ENCODE measurements around the gene EBI3. TPM values are rescaled to one million over a fixed set of nuclear protein-coding genes. Genes with fewer than 3 reads are reported as not detected.

EBI3 gene
- total RNA-seq: 1 to 10 TPM in 1 of 4 donors, under 1 TPM in 2, not detected in 1; 0.38 to 1.7 (median 0.85) TPM

- peaks cover 40 to 49% (median 48%) of the 10 kb centered on the region in 3 donors for H3K27me3 ChIP-seq
- in situ Hi-C loops (cut with MboI; ENCODE audit: low sequenced_read_pairs in 4 of 4): no loop called here
Observed at GRCh38 chr19:4229179-4229931, at the start of gene EBI3. TSS of gene EBI3 (plus strand) at chr19:4229523. CDS start at chr19:4229551, 28 bp downstream.

GRCh38 chr19:4181053-4181508 lies 48.2 kb upstream of the EBI3 start:
- intact Hi-C loops (cut with DNase I; ENCODE audit: low total_unique reads): loop anchor here (5.0 kb wide), 5 partner anchors 44 to 419 kb away; partner anchors contain the start of genes APBA3, EEF2, MAP2K2 and MRPL54
- TF ChIP-seq POLR2A (IDR thresholded peaks at IDR 0.05) (no peak), CTCF (IDR thresholded peaks at IDR 0.05 in 4 of 5, conservative IDR thresholded peaks at IDR 0.05 in 1 of 5) (no peak)
- H3K27ac ChIP-seq: no peak overlapping the region

More at GRCh38 chr19:4229179-4229931, at the start of gene EBI3:
- Histone ChIP-seq H3K27ac (no peak within 1 kb of the TSS), H3K9me3 (no peaks in the 10 kb centered on the region), H3K4me3 (no peak within 1 kb of the TSS), H3K4me1 (no peaks in the 10 kb centered on the region), H3K36me3 (no peaks in the 10 kb centered on the region)
- no peak for DNase-seq
- TF ChIP-seq POLR2A (IDR thresholded peaks at IDR 0.05) (no peak), CTCF (IDR thresholded peaks at IDR 0.05 in 4 of 5, conservative IDR thresholded peaks at IDR 0.05 in 1 of 5) (no peak)
- intact Hi-C loops (cut with DNase I; ENCODE audit: low total_unique reads): no loop called here
- no peak for ATAC-seq

GRCh38 chr19:4182084-4182810 lies 47.1 kb upstream of the EBI3 start, which contains the start of the genes ANKRD24 and SIRT6:
TSS of gene ANKRD24 (plus strand) at chr19:4182689. CDS start at chr19:4186426, 3,737 bp downstream.
TSS of gene SIRT6 (minus strand) at chr19:4182563. CDS start at chr19:4182539, 24 bp downstream.
- in situ Hi-C loops (cut with MboI; ENCODE audit: low sequenced_read_pairs in 4 of 4) (no loop called here), intact Hi-C loops (cut with DNase I; ENCODE audit: low total_unique reads) (loop anchor here (1.0 to 5.0 kb wide), 6 partner anchors 45 to 420 kb away; partner anchors contain the start of genes APBA3, EEF2, MAP2K2 and MRPL54)
- H3K4me3 ChIP-seq: peak within 1 kb of the TSS; percentile 83 to 98 (median 96)
- DNase-seq (peak; percentile 92 to 95), ATAC-seq (peak; percentile 86 to 94)
- no peaks in the 10 kb centered on the region for H3K27me3 ChIP-seq
- peaks cover 0 to 20% of the 10 kb centered on the region in 2 donors for H3K36me3 ChIP-seq
- peaks cover 28 to 29% of the 10 kb centered on the region in 2 donors for H3K4me1 ChIP-seq
- TF ChIP-seq CTCF (IDR thresholded peaks at IDR 0.05 in 4 of 5, conservative IDR thresholded peaks at IDR 0.05 in 1 of 5): peak in 1 of 5 experiments; percentile 5
- peak; percentile 82 to 83 for TF ChIP-seq POLR2A (IDR thresholded peaks at IDR 0.05)
- H3K9me3 ChIP-seq: no peaks in the 10 kb centered on the region
- H3K27ac ChIP-seq: peak within 1 kb of the TSS; percentile 87 to 96 (median 90)

More at GRCh38 chr19:4181053-4181508, 48.2 kb upstream of the EBI3 start:
- peaks cover 0 to 30% of the 10 kb centered on the region in 2 donors for H3K36me3 ChIP-seq
- DNase-seq (no peak), ATAC-seq (no peak)
- no peaks in the 10 kb centered on the region for H3K27me3 ChIP-seq
- in situ Hi-C loops (cut with MboI; ENCODE audit: low sequenced_read_pairs in 4 of 4): no loop called here
- peaks cover 26 to 28% of the 10 kb centered on the region in 2 donors for H3K4me1 ChIP-seq
- H3K9me3 ChIP-seq: no peaks in the 10 kb centered on the region
- H3K4me3 ChIP-seq: peak overlapping the region in 1 of 4 donors; percentile 94

GRCh38 chr19:4183967-4184717 lies 45.2 kb upstream of the EBI3 start:
- in situ Hi-C loops (cut with MboI; ENCODE audit: low sequenced_read_pairs in 4 of 4) (no loop called here), intact Hi-C loops (cut with DNase I; ENCODE audit: low total_unique reads) (loop anchor here (5.0 kb wide), 5 partner anchors 47 to 422 kb away; partner anchors contain the start of genes APBA3, EEF2, MAP2K2 and MRPL54)
- Histone ChIP-seq H3K36me3 (peaks cover 0 to under 1% of the 10 kb centered on the region in 2 donors), H3K9me3 (no peaks in the 10 kb centered on the region), H3K27ac (peak overlapping the region in 3 of 4 donors; percentile 61 to 92 (median 89)), H3K4me3 (peak overlapping the region in 1 of 4 donors; percentile 98), H3K27me3 (no peaks in the 10 kb centered on the region), H3K4me1 (peaks cover 28 to 29% of the 10 kb centered on the region in 2 donors)
- ATAC-seq (peak in 1 of 2 donors; percentile 25), DNase-seq (peak in 1 of 2 donors; percentile 64)
- TF ChIP-seq POLR2A (IDR thresholded peaks at IDR 0.05): no peak
